HG03095 (cell line): Measurements from ENCODE around the gene GAS2L1.

Experiments
- ATAC-seq: cut with Tn5 transposase; IDR thresholded peaks from one replicate; pipeline ENCODE4 v1.9.1; 2021; ENCODE audit warnings: moderate library complexity; ENCODE audit not compliant: unreplicated experiment

Gene GAS2L1

DNA sequence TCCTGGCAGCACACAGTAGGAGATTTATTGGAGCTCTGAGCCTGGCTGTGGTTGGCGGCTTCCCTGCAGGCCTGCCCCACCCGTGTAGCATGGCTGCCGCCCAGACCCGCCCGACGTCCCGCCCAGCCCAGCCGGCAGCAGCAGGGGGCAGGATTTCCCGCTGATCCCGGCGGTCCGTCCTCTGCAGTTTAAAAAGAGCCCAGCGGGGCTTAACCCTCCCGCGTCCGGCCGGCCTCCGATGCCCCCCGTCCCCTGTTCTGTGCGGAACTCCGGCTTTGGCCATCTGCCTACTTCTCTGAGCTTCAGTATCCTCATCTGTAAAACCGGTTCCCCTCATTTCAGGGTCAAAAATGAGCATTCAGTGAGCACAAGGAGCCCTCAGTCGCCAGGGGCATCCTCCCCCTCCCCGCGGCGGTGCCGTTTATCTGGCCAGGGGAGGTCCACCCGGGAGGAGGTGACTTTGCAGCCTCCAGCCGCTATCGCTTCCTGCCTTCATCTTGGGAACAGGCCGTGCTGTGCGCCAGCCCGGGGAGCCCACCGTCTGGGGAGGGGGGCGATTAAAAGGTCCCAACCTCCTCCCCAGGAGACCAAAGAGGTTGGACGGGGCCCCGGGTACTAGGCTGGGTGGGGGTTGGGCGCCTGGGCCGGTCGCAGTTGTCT lies at the start of gene GAS2L1:
Gene GAS2L1, plus strand, starts transcription at position 476 of the 660 bp plus-strand sequence. CDS start 1,456 bp downstream, outside the sequence.
- ATAC-seq: no peak

DNA sequence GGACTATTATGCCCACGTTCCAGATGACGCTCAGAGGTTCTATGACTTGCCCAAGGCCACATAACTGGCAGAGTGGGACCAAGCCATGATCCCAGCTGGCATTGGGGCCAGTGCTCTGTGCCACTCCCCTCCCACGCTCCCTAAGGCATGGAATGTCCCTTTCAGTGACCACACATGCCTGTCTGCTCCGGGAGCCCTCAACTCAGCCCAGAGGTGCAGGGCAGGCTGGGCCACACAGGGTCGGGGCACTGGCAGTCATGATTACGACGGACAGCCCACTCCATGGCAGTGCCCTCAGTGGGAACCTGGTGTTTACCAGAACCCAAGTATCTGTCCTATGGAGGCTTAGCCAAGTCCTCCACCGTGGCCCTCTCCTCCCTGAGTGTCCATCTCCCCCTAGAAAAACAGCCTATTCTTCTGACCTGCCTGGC lies 48.7 kb upstream of the GAS2L1 start:
- ATAC-seq: no peak

DNA sequence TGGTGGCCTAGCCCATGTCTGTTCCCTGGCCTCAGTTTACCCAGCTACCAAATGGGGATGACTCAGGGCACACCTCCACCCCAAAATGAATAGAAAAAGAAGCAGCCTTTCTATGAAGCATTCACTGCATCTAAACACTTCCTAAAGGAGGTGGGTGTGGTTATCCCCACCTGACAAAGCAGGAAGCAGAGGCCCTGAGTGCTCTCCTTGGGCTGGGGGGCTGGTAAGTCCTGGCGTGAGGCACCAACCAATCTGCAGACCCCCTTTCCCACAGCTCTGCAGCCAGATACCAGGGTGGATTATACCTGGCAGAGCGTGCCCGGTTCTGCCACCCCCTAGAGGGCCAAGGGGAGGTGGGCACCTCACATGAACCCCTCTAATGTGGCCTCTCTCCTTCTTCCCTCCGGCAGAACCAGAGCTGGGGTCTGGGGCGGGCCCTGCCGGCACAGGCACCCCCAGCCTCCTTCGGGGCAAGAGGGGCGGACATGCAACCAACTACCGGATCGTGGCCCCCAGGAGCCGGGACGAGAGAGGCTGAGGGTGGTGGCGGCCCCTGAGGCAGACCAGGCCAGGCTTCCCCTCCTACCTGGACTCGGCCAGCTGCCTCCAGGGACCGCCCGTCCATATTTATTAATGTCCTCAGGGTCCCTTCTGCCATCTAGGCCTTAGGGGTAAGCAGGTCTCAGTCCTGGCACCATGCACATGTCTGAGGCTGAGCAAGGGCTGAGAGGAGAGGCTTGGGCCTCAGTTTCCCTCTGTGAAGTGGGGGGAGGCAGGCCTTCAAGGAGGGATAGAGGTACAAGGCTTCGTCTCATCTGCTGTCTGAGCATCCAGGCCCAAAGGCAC lies 47.8 kb upstream of the GAS2L1 start:
- no peak for ATAC-seq

DNA sequence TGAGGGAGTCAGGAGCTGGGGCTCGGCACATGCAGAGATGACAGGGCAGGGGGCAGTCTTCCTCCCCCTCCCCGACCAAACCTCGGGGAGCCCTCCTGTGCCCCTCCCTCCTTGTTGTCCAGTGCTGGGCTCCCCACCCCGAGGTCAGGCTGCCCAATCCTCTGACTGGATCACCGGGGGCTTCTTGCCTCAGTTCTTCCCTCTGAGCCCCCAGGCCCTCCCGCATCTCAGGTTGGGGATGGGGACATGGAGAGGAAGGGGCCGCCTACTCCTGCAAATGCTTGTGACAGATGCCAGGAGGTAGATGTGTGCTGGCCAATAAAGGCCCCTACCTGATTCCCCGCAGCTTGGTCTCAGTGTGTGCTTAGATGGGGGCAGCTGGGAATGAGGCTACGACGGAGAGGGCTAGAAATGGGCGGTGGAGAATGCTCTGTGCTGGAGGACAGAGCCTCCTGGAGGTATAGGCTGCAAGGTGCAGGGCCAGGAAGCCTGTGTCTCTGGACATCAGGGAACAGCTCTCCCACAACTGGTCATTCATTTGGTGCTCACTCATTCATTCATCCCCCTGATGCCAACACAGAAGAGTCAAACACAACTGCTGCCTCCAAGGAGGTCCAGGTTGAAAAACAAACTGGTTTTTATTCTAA lies 47.1 kb upstream of the GAS2L1 start:
- ATAC-seq: no peak

DNA sequence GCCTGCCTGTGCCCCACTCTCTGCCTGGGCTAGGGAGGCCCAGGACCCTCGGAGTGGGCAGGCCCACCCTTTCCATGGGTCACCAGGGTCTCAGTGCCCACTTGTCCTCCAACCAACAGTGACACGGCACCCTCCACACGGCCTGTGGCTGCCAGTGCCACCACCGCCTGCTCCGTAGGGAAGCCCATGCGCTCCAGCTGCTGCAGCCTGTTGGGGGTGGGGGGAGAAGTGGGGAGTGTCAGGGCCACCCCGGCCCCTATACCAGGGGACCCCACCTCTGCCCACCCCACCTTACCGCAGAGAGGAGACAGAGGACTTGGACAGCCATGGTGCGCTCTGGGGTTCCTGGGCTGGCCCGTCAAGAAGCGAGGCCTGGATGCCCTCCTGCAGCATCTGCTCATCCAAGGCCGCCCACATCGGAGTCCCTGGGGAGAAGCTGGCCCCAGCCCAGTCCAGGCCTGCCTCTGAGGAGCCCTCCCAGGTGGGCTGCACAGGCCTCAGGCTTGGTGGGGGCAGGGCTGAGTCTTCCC lies 46.4 kb upstream of the GAS2L1 start:
- ATAC-seq: no peak

DNA sequence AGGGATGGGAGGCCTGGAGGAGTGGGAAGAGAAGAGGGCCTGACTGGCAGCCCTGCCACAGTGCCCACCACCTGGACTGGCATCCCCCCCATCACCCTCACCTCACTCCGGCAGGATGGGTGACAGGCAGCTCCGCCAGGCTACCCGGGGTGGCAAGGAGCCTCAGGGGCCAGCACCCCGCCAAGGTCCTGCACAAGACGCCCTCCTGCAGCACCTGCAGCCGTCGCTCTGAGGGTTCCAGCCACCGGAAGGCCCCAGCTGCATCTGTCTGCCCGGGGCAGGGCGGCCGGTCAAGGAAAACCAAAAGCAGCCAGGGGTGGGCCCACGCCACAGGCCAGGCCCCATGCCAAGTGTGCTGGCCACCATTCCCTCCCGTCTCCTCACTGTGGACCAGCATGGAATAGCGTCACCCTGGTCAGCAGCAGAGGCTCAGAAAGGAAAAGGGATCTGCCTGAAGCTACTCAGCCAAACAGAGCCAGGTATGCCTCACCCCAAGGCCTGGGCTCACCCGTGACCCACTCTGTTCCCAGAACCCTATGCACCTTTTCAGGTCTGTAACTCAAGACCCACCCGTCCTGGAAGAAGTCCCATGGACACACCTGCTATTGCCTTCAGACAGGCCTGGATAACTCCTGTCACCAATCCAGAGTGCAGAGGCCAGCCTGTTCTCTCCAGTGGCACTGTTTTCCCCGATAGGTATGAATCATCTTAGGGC lies 45.7 kb upstream of the GAS2L1 start:
- ATAC-seq: no peak

DNA sequence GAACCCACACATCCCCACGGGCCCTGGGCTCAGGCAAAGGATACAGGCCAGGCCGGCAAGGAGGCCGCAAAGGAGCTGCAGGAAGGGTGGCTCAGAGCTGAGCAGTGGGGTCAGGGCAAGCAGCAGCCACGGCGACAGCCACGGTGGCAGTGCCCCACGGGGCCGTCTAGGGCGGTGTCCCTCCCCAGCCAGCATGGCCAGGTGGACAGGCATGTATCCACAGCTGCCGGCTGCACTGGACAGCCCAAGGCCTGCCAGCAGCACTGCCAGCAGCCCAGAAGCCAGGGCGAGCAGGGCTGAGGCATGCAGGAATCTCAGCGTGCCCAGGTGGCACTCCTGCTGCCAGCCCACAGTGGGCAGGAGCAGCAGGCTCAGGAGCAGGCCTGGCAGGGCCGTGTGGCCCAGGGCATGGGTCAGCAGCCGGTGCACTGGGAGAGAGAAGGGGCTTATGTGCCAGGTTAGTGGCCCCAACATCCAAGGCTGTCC lies 42.6 kb upstream of the GAS2L1 start:
- no peak for ATAC-seq

DNA sequence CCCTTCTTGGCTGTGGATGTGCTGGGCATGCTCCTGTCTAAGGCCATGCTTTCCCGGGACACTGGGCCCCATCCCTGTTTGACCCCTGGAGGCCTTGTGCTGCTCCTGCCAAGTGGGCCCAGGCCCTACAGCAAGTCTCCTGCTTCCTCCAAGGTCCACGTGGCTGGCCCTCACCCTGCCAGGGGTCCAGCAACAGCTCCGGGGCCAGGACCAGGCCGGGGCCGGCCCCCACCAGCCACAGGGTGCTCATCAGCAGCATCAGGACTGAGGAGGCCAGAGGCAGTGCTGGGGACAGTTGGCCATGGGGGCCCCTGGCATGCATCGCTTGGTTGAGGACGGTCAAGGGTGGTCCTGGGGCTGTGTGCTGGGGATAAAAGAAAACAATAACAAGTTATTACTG lies 41.1 kb upstream of the GAS2L1 start:
- ATAC-seq: no peak

DNA sequence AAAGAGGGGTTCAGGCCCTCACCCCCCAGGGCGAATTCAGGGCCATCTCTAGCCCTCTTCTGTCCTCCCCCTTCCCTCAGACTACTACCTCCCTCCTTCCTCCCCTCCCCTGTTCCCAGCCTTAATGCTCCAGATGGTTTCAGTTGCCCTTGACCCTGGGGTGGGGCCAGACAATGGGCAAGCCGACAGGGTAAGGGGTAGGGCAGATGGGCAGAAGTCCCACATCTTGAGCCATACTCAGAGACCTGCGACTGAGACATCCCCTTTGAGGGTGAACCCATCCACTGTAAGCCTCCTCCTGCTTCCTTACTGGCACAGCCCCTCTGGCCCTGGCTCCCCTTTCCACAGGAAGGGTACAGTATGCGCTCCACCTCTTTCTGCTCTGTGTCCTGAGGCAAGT lies 40.5 kb upstream of the GAS2L1 start:
- no peak for ATAC-seq

DNA sequence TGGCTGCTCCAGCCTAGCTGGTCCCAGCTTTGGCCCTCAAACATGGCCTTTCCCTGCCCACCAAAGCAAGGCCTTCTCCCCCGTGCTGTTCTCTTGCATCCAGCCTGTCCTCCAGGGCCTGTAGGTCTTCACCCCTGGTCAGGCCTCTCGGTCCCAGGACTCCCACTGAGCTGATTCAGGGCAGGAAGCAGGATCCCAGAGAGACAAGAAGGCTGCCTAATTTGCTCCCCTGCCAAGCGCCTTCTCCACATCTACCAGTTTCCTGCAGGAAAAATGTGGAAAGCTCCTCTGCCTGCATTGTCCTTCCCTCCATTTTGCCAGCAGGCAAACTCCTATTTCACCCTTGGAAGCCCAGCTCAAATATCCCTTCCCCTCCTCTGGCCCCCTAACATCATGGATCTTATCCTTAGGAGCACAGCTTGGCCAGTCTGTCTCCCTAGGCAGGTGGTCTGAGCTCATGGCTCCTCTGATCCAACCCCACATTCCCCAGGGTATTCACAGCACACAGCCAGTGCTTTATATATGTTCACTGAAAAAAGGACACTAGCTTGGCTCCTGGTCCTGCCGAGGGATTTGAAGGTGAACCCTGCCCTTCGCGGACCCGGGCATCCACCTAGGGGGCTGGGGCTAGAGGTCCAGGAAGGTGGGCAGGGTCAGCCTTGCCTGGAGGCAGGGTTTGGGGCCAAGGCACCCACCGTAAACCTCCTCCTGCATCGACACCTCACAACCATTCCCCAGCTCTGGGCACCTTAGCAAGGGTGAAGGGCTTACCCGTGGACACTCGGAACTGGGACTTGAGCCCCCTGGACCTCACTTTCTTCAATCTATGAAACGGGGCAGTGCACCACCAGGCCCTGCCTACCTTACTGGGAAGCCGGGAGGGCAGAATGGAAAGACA lies 39.6 kb upstream of the GAS2L1 start:
- no peak for ATAC-seq

DNA sequence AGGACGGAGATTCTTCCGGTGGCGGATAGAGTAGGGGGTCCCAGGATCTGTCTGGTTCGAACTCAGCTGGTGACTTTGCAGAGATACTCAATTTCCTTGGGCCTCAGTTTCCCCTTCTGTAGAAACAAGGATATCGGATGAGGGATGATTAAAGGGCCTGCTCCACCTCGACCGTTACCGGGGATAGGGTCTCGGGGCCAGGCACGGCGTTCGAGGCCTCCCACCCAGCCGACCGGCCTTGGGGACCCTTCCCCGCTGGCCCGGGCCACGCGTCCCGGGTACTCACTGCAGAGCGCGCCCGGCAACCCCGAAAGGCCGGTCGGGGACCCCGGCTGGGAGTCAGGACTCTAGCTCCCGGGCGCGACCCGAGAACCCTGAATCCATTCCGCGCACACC lies 39.0 kb upstream of the GAS2L1 start:
- no peak for ATAC-seq

DNA sequence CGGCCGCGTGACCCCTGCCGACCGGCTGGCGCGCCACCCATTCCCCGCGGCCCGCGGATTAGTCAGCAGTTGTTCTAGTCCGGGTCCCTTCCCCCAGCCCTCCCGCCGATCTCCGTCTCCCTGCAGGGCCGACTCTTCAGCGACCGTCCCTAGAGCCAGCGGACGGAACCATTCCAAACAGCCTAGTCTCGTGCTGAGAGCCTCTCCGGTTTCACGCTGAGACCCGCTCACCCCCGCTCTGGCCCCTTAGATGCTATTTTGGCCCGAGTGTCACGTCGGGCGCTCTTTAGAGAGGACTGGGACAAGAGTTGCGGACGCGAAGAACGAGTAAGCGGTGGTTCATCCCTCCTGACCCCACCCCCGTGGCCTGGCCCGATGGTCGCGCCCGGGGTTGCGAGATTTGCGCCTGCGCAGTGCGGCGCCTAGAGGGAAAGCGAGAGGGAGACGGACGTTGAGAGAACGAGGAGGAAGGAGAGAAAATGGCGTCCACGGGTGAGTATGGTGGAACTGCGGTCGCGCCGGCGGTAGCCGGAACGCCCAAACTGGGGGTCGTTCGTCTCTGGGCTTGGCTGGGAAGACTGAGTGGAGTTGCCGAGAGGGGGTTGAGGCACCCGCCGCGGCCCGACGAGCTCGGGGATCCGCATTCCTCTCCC lies 38.5 kb upstream of the GAS2L1 start, which contains the start of the genes EWSR1 and RHBDD3:
Gene EWSR1, plus strand, starts transcription at position 411 of the 653 bp plus-strand sequence. Its CDS starts 69 bp downstream, at position 480.
Gene RHBDD3, minus strand, starts transcription at position 124 of the 653 bp plus-strand sequence. CDS start 2,355 bp downstream, outside the sequence.
- ATAC-seq: peak; percentile 75

DNA sequence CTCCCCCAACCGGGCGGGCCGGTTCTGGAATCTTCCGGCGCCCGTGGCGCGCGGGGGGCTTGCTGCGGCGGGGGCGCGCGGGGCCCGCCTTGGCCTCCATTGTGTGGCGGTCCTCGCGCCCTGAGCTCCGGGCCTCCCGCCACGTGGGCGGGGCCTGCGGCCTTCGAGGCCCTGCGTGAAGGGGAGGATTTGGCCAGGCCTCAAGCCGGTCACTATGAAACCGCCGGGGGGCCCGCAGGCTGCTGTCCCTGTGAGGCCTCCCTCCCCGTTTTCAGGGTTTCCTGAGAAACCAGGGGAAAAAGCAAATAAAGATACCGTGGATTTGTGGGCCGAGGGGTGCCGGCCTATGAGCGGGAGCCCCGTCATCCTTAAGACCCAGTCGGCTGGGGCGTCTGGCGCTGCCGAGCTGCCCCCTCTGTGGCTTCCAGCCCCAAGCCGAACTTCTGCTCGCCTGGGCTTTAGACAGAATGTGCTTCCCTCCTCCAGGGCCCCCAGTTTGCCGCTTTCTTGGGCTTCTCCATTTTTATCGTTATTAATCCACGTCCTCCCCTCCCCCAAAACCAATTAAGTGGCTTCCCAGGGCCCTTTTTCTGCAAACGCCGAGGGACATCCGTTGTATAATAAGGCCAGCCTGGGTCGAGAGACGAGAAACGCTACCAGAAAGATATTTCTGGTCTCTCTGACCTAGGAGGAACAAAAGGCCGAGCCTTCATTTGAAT lies 37.8 kb upstream of the GAS2L1 start:
- no peak for ATAC-seq

DNA sequence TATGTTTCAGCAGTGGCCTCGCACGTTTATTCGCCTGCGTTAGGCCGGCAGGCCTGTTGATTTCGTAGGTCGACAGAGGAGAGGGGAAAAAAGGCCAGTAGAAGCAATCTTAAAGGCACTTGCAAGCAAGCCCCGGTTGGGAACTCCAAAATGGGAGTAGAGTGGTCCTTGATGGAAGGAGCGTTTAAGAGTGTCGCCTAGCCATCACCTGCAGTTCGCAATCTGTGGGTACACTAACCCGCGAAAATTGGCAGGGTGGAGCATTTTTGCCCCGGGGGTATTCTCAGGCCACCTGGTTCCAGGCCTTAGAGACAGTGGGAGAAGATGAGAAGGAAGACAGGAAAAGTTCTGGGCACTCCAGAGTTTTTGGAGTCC lies 37.2 kb upstream of the GAS2L1 start:
- no peak for ATAC-seq

DNA sequence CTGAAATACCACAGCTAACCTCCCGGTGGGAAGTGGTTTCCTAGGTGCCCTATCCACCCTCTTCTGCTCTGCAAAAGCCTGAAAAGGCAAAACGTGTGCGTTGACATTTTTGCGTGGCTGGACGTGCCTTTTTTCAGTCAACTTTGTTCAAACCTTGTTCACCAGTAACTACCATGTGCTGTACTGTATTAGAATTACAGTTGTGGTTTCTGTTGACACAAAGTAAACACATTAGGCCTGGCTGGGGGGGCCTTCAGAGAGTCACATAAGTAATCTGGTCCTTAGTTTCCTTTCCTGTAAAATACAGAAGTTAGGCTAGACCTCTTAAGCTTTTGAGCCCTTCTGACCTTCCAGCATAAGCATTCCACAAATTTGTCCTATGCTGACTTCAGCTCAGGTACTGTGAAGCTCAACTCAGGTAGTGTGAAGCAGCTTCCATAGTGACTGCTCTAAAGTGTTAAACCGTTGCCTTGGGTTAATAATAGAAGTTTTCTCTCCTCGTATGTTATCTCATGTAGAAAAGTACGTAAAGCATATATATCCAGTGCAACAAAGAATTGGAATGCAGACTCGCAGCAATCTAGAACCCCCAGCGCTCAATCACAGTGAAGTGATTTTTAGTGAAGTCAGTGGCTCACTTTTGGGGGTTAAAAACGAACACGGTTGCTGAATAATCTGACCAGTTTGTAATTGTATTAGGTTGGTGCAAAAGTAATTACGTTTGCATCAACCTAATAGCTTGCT lies 36.5 kb upstream of the GAS2L1 start:
- no peak for ATAC-seq

DNA sequence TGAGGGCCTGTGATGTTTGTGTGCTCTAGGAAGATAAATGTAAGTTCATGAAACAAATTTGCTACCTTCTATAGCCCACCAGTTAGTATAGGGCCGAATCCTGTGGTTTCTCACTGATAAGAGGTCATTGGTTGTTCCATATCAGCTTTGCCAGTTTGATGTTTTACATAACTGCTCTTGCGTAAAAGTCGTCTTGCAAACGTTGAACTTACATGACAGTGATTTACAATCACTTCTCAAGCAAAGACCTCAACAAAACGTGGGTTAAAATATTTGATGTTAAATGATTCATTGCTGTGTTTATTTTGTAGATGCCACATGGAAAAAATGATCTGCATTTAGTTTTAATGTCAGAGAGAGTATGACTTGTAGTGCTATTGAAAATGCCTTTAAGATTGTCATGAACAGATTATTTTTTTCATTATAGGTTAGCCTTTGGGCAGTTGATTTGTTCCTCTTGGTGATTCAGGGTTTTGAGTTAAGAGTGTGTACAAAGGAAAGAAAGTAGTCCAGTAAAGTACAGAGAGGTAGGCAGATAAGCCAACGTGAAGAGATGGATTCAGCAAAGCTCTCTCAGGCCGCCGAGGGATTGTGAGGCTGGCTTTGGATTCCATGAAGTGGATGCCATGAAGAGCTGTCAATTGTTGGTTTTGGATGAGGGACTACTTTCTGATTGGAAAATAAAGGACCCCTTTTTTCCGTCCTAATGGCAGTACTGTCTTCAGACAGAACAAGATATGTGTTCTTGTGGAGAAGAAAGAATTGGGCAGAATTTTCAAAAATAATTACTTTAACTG lies 35.8 kb upstream of the GAS2L1 start:
- ATAC-seq: no peak

DNA sequence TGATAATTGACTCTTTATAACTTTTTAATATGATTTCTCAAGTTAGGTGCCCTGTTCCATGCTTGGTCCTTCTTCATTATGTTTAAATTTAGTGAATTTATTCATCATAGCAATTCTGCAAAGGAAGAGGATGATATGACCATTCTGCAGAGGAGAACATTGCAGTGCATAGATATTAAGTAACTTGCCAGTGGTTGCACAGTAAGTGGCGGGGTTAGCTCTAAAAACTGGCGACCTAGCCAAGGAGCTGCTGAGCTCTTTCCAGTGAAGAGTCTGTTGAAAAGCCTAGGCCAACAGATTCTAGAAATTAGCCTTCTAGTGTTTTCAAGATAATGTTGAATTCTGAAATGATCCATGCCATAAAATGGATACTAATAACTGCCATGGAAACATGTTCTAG lies 33.8 kb upstream of the GAS2L1 start:
- ATAC-seq: no peak
